ENCODE results near the gene LRBA. TPM values are rescaled to one million over a fixed set of nuclear protein-coding genes. Genes with fewer than 3 reads are reported as not detected.

Gene LRBA, protein sequence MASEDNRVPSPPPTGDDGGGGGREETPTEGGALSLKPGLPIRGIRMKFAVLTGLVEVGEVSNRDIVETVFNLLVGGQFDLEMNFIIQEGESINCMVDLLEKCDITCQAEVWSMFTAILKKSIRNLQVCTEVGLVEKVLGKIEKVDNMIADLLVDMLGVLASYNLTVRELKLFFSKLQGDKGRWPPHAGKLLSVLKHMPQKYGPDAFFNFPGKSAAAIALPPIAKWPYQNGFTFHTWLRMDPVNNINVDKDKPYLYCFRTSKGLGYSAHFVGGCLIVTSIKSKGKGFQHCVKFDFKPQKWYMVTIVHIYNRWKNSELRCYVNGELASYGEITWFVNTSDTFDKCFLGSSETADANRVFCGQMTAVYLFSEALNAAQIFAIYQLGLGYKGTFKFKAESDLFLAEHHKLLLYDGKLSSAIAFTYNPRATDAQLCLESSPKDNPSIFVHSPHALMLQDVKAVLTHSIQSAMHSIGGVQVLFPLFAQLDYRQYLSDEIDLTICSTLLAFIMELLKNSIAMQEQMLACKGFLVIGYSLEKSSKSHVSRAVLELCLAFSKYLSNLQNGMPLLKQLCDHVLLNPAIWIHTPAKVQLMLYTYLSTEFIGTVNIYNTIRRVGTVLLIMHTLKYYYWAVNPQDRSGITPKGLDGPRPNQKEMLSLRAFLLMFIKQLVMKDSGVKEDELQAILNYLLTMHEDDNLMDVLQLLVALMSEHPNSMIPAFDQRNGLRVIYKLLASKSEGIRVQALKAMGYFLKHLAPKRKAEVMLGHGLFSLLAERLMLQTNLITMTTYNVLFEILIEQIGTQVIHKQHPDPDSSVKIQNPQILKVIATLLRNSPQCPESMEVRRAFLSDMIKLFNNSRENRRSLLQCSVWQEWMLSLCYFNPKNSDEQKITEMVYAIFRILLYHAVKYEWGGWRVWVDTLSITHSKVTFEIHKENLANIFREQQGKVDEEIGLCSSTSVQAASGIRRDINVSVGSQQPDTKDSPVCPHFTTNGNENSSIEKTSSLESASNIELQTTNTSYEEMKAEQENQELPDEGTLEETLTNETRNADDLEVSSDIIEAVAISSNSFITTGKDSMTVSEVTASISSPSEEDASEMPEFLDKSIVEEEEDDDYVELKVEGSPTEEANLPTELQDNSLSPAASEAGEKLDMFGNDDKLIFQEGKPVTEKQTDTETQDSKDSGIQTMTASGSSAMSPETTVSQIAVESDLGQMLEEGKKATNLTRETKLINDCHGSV (N-terminal part only)
- 27.6 and 35.8 TPM in 2 replicates for total RNA-seq

DNA sequence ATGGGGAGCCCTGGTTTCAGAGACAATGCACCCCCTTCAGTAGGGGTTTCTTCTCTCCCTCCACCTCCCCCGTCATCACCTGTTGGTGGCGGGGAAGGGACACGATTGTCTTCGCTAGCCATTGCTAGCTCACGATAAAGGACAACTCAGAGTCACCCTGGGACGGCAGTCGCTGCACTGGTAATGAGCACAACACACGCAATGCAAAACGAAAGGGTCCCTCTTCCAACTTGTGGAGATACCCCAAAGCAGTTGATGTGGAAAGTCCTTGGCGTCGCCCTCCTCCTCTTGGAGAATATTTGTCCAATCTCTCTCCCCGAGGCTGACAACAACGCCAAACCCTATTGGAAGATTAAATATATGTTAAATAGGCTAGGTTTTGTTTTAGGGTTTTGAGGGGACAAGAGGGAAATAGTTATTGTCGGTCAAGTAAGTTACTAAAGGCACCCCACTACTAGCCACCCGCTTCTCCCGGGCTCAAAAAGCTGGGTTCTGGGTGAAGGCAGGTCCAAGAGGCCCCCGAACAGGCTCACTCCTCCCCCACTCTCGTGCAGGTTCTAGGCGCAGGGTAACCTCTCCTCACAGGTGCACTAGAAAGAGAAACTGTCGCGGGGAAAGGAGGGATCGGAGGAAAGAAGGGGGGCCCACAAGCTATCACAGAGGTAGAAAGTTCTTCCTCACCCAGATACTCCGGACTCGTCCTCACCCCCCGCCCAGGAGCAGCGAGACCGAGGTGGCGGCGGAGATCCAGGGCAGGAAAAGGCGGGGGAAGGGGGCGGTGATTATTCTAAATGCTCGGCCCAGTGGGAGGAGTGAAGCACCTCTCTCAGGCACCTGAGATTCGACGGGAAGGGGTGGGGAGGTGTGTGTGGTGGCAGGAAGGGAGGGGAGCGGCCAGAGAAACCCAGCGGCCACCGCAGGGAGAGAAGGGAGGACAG, at the start of gene LRBA:
TSS of gene LRBA (minus strand) at position 764 of the 938 bp plus-strand sequence. CDS start at position 122, 642 bp downstream.

DNA sequence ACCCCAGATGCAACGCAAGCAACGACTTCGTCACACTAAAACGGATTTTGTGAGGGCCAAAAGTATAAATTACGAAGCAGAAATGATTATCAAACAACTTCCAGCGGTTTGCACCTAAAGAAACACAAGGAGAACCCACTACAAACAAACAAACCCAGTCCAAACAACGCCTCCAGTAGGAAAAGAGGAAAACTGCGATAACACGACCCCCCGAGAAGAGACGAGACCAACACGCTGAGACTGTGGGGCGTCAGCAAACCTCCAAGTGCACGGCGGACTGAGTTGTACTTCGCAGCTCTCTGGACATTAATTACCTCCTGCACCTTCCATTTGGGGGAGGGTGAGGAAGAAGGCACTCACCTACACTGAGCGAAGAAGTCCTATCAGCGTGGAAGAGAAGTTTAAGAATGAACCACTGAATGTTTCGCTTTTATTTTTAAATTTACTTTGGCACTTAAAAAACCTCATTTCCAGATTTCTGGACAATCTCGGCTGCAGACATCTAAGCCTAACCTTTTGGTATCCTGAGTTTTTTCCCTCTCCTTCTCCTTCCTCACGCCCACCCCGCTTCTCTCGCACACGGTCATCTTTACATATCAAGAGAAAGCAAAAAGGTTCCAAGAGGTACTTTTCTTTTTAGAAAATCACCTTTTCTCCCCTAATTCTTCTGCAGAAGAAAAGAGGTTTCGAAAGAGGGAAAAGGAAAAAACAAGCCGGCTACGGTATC, 432.8 kb downstream of the LRBA start, which contains the start of gene MAB21L2:
TSS of gene MAB21L2 (plus strand) at position 6 of the 727 bp plus-strand sequence. CDS start 879 bp downstream, outside the sequence.

Small RNAs within 50 kb of the gene (small RNA-seq; reads per million reads assigned to genes)
- gene RNA5SP168 = not detected

Other genes with a start within 250 kb of the LRBA start
- 1,418 and 3,098 TPM in 2 replicates for gene RPS3A, start 84.3 kb upstream of the LRBA start, total RNA-seq

All from subcutaneous preadipocyte (primary cell).